Peyer's patch (tissue), 4 donors: ENCODE results near the gene EXOC8.

Source experiments
- CTCF ChIP-seq, 6 experiments: fragments of 450-650 bp in 4 of 6; fragments of 200-600 bp in 2 of 6; sonication (generic) in 1 of 6; IDR thresholded peaks; one replicate each; pipeline ENCODE4 v1.5.1; 2017 to 2019; ENCODE audit warnings: antibody characterized with exemption in 6 of 6, mild to moderate bottlenecking in 3 of 6, moderate library complexity in 1 of 6
- POLR2A ChIP-seq, 2 donors: fragments of 450-650 bp; IDR thresholded peaks; one replicate each; pipeline ENCODE4 v1.5.1; 2017; ENCODE audit warnings: antibody characterized with exemption in 2 of 2, mild to moderate bottlenecking in 2 of 2, moderate library complexity in 2 of 2

DNA sequence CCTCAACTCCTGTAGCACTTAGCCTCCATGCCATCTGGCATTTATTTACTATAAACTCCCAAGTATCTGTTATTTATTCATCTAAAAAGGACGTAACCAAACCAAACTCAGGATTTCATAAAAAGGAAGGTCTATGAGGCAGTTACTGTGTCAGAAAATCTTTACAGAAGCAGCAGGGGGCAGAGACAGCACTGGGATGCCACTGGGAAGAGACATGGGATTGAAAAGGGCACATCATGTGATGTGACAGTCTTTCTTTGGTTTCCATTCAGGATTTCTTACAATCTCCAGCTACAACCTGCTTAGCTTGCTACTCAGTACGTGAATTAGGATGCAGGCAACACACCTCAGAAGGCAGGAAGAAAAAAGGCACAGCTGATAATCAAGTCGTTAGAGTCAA is 31.6 kb upstream of the EXOC8 start:
- TF ChIP-seq POLR2A (IDR thresholded peaks at IDR 0.05) (no peak), CTCF (IDR thresholded peaks at IDR 0.05) (no peak)
